Measurements from ENCODE around the gene PRKD2. TPM values are rescaled to one million over a fixed set of nuclear protein-coding genes. Genes with fewer than 3 reads are reported as not detected.
"Not testable (repeated sequence)": the region's sequence is repeated elsewhere in the genome, so short reads cannot be mapped to it uniquely, and the experiment has no call there.

PRKD2 gene
- 20.7 TPM for polyA plus RNA-seq (ENCODE audit: insufficient read length)

DNA sequence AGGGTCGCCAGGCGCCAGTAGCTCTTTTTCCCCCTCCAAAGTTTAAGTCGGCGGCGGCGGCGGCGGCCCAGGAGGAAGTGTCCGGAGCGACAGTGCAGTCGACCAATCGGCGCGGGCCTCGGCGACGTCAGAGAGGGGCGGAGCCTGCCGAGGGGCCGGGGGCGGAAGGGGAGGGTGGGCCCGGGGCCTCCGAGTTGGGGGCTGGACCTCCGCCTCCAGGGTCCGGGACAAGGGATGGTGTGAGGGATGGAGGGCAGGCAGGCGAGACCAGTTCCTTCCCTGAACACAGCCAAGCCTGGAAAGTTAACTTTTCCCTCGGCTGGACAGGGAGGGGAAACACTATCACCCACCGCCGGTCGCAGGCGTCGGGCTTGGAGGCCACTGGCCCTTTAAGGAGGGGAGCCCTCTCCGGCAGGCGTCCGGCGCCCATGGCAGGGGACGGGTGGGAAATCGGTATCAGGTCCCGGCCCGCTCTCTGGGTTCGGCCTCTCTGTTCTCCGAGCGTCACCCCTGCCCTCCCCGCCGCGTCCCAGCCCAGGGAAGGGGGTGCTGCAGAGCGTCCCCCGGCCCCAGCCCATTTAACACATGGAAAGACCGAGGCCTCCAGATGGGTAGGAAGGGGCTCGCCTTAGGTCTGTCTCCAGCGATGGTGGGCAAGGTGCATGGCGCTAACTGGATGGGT lies at the start of gene PRKD2:
PRKD2 (minus strand) TSS at position 81 of the 682 bp plus-strand sequence. CDS start 744 bp downstream, outside the sequence.
- DNase-seq (ENCODE audit: low read depth) = no peak

- DNase-seq (ENCODE audit: low read depth) = no peak
Observed at GRCh38 chr19:46764817-46765291, 47.9 kb upstream of the PRKD2 start.

DNA sequence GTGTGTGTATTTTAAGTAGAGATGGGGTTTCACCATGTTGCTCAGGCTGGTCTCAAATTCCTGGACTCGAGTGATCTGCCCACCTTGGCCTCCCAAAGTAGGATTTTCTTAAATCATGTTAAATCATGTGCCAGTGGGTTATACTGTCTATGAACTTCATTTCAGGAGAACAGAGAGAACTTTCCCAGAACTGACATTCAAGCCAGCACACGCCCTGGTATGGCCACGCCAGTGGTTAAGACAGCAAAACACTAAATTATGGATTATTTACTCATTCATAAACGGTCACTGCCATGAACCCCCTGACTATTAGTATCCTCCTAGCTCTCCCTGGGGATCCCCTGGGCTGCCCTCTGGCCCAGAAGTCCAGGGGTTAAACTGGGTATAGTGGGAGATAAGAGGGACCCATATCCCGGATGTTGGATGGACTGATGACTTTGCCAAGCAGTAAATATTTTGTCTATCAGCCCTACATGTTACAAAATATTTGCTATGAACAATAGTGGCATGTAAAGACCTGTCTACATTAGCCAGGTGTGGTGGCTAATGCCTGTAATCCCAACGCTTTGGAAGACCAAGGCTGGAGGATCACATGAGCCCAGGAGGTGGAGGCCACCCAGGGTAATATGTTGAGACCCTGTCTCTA lies 45.5 kb upstream of the PRKD2 start:
- DNase-seq (ENCODE audit: low read depth) = no peak

- no peak for DNase-seq (ENCODE audit: low read depth)
Observed at GRCh38 chr19:46761418-46761831, 44.5 kb upstream of the PRKD2 start.

DNA sequence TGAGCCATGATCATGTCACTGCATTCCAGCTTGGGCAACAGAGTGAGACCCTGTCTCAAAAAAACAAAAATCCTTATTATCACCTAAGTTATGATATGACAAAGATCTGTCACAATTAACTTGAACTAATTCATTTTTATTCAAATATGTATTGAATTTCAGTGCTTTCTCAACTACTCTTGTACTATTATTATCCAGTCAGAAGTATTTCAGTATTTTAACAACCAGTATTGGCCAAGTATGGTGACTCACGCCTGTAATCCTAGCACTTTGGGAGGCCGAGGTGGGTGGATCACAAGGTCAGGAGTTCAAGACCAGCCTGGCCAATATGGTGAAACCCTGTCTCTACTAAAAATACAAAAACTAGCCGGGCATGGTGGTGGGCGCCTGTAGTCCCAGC lies 44.0 kb upstream of the PRKD2 start:
- DNase-seq (ENCODE audit: low read depth) = not testable (repeated sequence)

DNA sequence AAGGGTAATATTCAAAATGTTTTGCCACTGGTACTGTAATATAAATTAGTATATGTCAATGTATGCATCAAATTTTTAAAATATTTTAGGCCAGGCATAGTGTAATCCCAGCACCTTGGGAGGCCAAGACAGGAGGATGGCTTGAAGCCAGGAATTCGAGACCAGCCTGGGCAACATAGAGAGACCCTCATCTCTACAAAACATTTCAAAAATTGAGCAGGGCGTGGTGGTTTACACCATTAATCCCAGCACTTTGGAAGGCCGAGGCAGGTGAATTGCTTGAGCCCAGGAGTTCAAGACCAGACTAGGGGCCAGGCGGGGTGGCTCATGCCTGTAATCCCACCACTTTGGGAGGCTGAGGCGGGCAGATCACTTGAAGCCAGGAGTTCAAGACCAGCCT lies 43.4 kb upstream of the PRKD2 start:
- DNase-seq (ENCODE audit: low read depth) = no peak

- no peak for DNase-seq (ENCODE audit: low read depth)
Observed at GRCh38 chr19:46759817-46760333, 43.0 kb upstream of the PRKD2 start.

DNA sequence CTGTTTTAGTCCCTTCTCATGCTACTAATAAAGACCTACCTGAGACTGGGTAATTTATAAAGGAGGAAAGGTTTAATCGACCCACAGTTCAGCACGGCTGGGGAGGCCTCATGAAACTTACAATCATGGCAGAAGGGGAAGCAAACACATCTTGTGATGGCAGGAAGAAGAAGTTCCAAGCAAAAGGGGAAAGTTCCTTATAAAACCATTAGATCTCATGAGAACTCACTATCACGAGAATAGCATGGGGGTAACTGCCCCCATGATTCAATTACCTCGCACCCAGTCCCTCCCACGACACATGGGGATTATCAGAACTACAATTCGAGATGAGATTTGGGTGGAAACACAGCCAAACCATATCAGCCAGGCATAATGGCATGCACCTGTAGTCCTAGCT lies 42.3 kb upstream of the PRKD2 start:
- DNase-seq (ENCODE audit: low read depth) = no peak

GRCh38 chr19:46756544-46756888 lies 39.6 kb upstream of the PRKD2 start:
- no peak for DNase-seq (ENCODE audit: low read depth)

DNA sequence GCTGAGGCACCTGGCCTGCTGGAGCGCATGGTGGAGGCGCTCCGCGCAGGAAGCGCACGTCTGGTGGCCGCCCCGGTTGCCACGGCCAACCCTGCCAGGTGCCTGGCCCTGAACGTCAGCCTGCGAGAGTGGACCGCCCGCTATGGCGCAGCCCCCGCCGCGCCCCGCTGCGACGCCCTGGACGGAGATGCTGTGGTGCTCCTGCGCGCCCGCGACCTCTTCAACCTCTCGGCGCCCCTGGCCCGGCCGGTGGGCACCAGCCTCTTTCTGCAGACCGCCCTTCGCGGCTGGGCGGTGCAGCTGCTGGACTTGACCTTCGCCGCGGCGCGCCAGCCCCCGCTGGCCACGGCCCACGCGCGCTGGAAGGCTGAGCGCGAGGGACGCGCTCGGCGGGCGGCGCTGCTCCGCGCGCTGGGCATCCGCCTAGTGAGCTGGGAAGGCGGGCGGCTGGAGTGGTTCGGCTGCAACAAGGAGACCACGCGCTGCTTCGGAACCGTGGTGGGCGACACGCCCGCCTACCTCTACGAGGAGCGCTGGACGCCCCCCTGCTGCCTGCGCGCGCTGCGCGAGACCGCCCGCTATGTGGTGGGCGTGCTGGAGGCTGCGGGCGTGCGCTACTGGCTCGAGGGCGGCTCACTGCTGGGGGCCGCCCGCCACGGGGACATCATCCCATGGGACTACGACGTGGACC lies 39.1 kb upstream of the PRKD2 start:
- no peak for DNase-seq (ENCODE audit: low read depth)

DNA sequence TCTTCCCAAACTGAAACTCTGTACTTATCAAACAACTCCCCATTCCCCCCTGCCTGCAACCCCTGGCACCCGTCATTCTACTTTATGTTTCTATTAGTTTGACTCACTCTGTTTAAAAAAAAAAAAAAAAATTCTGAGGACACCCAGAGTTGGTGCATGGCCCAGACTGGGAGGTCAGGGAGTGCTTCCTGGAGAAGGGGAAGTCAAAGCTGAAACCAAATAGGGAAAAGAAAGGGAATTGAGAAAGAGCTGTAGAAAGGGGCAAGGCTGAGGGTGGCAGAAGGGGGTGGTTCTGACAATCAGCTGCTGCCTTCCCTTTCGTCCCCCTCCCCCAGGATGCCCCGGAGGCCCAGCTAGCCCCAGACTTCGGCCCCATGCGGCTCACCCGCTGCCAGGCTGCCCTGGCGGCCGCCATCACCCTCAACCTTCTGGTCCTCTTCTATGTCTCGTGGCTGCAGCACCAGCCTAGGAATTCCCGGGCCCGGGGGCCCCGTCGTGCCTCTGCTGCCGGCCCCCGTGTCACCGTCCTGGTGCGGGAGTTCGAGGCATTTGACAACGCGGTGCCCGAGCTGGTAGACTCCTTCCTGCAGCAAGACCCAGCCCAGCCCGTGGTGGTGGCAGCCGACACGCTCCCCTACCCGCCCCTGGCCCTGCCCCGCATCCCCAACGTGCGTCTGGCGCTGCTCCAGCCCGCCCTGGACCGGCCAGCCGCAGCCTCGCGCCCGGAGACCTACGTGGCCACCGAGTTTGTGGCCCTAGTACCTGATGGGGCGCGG lies 38.4 kb upstream of the PRKD2 start:
- DNase-seq (ENCODE audit: low read depth) = no peak

DNA sequence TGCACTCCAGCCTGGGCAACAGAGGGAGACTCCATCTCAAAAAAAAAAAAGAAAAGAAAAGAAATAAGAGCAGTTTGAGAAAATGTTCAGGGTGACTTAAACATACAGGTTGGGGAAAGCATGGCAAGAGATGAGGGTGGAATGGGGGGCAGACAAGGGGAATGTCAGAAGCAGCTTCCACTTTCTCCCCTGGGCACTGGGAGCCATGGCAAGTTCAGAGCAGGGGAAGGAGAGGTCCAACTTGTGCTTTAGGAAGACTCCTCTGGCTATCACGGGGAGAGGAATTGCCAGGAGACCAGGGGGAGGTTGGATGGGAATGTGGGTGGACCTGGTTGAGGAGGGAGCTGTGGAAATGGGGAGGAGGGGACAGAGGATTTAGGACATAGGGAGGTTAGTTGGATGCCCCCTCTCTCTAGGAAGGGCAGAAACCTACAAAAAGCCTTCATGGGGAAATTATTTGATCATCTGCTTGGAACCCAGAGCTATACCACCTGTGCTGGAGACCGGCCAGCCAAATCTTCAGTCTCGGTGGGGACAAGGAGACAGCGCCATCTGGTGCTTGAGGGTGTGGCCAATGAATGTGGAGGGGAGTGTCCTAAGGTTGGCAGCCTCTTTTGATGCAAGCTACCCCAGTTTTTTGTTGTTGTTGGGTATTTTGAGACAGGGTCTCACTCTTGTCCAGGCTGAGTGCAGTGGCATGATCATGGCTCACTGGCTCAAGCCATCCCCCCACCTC lies 36.7 kb upstream of the PRKD2 start:
- DNase-seq (ENCODE audit: low read depth) = no peak

- DNase-seq (ENCODE audit: low read depth) = no peak
Observed at GRCh38 chr19:46748325-46749109, 31.6 kb upstream of the PRKD2 start.

- no peak for DNase-seq (ENCODE audit: low read depth)
Observed at GRCh38 chr19:46746281-46747057, 29.6 kb upstream of the PRKD2 start, which contains the start of gene STRN4. TSS of gene STRN4 (minus strand) at chr19:46746450. CDS start at chr19:46746430, 20 bp downstream.

- DNase-seq (ENCODE audit: low read depth) = no peak
Observed at GRCh38 chr19:46745521-46746280, 28.8 kb upstream of the PRKD2 start, which contains the start of gene FKRP. TSS of gene FKRP (plus strand) at chr19:46746057. CDS start at chr19:46755451, 9,394 bp downstream.

- DNase-seq (ENCODE audit: low read depth) = no peak
Observed at GRCh38 chr19:46745030-46745429, 28.1 kb upstream of the PRKD2 start.

DNA sequence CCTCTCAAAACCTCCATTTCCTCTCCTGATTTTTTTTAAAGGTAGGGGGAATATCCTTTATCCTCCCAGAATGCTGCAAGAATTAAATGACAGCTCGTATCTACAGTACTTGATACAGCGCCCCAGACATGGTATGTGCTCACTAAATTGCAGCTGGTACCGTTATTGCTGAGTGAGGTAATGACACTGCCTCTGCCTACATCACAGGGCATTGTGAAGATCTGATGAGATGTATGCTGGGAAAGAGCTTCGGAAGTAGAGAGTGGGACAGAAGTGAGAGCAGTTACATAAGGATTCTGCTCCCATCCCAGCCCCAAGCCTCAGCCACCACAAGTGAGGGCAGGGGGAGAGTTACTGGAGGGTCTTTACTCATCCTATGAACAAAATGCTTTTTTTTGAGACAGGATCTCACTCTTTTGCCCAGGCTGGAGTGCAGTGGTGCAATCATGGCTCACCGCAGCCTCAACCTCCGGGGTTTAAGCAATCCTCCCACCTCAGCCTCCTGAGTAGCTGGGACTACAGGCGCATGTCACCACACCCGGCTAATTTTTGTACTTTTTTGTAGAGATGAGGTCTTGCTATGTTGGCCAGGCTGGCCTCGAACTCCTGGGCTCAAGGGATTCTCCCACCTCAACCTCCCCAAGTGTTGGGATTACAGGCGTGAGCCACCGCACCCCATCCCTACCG lies 27.2 kb upstream of the PRKD2 start:
- no peak for DNase-seq (ENCODE audit: low read depth)

- no peak for DNase-seq (ENCODE audit: low read depth)
Observed at GRCh38 chr19:46742926-46743480, 26.1 kb upstream of the PRKD2 start.
